ENCODE results near the gene ZBTB7C.
A peak's percentile ranks its signal among the peaks of the same experiment; 100 is the strongest.

Gene ZBTB7C

DNA sequence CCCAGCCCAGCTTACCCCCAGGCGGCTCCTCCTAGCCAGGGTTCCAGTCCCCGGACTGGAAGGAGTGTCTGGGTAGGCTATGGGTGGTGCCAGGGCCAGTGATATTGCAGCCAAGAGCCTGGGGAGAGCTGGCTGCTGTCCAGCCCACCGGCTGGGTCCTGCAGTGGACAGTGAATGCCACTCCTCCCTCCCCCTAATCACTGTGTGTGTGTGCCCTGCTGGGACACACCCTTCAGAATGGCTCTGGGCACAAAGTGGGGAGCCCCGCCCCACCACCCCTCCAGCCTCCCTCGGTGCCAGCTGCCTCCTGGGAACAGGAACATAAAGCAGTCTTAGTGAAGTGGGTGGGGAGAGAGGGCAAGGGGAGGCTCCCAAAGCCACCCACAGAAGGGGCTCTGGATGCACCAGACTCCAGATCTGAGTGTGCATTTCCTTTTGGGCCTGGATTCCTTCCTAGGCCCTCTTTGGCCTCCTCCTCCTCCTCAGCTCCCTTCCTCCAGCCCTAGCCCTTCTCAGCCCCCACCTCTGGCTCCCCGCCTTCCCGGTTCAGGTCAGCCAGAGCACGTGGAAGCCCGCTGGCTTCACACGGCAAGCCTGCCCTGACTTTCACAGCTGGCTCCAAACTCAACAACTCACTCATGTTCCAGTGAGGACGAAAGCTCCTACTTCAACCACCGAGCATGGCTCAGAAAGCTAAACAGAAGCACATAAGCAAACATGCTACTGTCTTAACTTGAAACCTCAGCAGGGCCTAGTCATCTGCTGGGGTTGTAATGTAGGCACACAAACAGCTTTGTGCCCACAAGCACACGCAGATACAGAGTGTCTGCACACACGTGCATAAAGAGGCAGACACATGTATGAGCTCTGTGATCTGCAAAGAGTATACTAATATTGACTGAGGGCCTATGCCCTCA is 269.5 kb downstream of the ZBTB7C start:
- Histone ChIP-seq H3K27me3 (ENCODE audit: insufficient read depth, low read length) (peaks cover 65% of the 10 kb centered on the region), H3K4me3 (ENCODE audit: low read length) (no peak overlapping the region), H3K4me1 (ENCODE audit: insufficient read depth, low read length) (no peaks in the 10 kb centered on the region), H3K9me3 (ENCODE audit: low read length) (no peaks in the 10 kb centered on the region), H2AFZ (ENCODE audit: low read depth, low read length) (no peak overlapping the region), H3K36me3 (ENCODE audit: insufficient read depth, low read length) (no peaks in the 10 kb centered on the region)

DNA sequence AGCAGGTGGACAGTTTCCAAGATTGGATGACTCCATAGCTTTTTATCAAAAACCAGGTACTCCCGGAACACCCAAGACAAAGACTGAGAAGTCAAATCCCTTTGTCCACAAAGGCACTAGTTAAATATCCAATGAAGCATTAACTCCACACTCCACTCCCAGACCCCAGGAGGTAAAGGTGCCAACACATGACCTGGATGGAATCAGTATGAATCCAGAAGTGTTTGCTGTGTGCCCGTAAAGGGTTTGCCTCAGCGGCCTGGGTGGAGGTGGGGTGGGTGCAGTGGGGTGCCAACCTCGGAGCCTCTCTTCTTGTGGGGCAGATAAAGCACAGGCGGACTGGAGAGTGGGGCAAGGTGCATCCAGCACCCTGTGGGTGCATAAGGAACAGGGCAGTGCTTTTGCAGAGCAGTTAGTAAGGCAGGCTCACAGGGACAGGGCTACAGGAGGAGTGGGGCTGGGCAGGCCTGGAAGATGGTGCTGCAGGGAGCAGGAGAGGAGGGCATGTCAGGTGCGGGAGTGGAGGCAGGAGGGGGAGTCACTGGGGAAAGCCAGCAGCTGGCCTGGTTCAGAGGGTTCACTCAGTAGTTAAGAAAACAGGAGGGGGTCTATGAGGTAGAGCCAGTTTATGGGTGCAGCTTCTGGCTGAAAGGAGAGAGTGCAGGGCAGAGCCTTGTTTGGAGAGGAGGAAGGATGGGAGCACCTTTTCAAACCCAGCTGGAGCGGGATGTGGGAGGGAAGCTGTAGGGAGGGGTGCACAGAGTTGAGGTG is 270.3 kb downstream of the ZBTB7C start:
- H3K36me3 ChIP-seq (ENCODE audit: insufficient read depth, low read length): no peaks in the 10 kb centered on the region
- no peaks in the 10 kb centered on the region for H3K9me3 ChIP-seq (ENCODE audit: low read length)
- no peaks in the 10 kb centered on the region for H3K4me1 ChIP-seq (ENCODE audit: insufficient read depth, low read length)
- no peak overlapping the region for H2AFZ ChIP-seq (ENCODE audit: low read depth, low read length)
- no peak overlapping the region for H3K4me3 ChIP-seq (ENCODE audit: low read length)
- peaks cover 72% of the 10 kb centered on the region for H3K27me3 ChIP-seq (ENCODE audit: insufficient read depth, low read length)

DNA sequence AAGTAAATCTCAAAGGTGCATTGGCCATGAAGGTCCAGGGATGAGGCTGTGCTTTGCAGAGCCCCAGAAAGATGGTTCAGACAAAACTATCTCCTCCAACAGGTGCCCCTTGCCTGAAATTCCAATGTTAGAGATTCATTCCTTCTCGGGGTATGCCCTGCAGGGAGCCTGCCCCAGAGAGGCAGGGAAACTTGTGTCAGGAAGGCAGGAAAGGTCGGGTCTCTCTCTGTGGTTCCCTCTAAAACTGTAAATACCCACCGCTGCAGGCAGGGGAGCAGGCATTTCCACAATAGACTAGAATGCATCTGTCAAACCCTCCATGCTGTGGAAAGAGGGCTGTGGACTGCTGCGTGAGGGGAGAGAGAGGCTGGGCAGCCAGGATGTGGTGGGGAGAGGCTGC is 271.0 kb downstream of the ZBTB7C start:
- Histone ChIP-seq H3K9me3 (ENCODE audit: low read length) (no peaks in the 10 kb centered on the region), H3K36me3 (ENCODE audit: insufficient read depth, low read length) (no peaks in the 10 kb centered on the region), H3K4me3 (ENCODE audit: low read length) (no peak overlapping the region), H2AFZ (ENCODE audit: low read depth, low read length) (no peak overlapping the region), H3K4me1 (ENCODE audit: insufficient read depth, low read length) (no peaks in the 10 kb centered on the region), H3K27me3 (ENCODE audit: insufficient read depth, low read length) (peaks cover 74% of the 10 kb centered on the region)

DNA sequence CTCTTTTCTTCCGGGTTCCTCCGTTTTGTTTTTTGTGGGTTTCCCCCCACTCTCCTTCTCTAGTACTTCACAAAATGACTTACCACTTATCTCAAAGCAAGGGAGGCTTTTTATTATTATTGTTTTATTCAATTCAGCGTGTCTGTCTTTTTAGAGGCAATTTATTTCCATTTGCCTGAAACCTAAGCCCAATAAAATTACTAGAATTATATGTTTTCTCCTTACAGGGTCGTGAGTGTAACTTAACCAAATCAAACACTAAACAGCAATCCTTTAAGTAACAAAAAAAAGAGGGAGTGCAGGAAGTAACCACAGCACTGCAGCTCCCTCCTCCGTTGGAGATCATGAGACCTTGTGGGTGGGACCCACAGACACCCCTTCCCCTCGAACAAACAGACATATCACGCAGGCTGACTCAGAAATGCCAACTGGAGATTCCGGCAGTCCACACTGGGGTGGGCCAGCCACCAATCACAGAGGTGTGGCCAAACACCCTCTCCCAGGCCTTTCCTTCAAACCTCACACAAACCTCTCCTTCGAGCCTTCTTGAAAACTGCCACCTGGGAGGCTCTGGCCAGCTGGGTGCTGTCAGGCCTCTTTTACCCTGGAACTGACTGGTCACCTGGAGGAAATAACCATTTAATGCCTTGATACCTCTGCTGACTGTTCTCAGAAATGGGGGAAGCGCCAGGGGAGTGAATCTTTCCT is 271.7 kb downstream of the ZBTB7C start:
- no peak overlapping the region for H2AFZ ChIP-seq (ENCODE audit: low read depth, low read length)
- no peaks in the 10 kb centered on the region for H3K9me3 ChIP-seq (ENCODE audit: low read length)
- no peak overlapping the region for H3K4me3 ChIP-seq (ENCODE audit: low read length)
- no peaks in the 10 kb centered on the region for H3K36me3 ChIP-seq (ENCODE audit: insufficient read depth, low read length)
- no peaks in the 10 kb centered on the region for H3K4me1 ChIP-seq (ENCODE audit: insufficient read depth, low read length)
- H3K27me3 ChIP-seq (ENCODE audit: insufficient read depth, low read length): peaks cover 78% of the 10 kb centered on the region

DNA sequence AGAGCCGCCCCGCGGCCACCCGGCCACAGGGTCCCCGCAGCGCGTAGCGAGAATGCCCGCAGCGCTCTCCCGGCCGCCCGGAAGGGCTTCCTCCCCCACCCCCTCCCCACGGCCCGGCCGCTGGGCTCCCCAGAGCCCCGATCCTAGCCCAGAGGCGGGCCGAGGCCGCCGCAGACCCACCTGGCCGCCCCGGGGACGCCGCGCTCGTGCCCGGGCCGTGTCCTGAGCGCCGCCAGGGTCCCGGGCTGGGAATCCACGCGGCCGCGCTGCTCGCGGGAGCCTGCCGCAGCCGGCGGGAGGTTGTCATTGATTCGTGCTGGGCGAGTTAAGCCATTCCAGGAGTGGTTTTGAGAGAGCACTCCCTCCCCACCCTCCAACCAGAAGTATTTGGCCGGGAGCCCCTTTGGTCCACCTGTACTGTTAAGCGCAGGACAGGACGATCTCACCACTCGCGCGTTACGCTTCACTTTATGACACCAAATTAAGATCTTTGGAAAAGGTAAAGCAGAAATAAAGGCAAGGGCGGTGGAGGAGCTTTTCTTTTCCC is 272.3 kb downstream of the ZBTB7C start:
- Histone ChIP-seq H3K4me1 (ENCODE audit: insufficient read depth, low read length) (no peaks in the 10 kb centered on the region), H3K27me3 (ENCODE audit: insufficient read depth, low read length) (peaks cover 78% of the 10 kb centered on the region), H2AFZ (ENCODE audit: low read depth, low read length) (peak overlapping the region; percentile 52), H3K9me3 (ENCODE audit: low read length) (no peaks in the 10 kb centered on the region), H3K36me3 (ENCODE audit: insufficient read depth, low read length) (no peaks in the 10 kb centered on the region), H3K4me3 (ENCODE audit: low read length) (peak overlapping the region; percentile 8)

DNA sequence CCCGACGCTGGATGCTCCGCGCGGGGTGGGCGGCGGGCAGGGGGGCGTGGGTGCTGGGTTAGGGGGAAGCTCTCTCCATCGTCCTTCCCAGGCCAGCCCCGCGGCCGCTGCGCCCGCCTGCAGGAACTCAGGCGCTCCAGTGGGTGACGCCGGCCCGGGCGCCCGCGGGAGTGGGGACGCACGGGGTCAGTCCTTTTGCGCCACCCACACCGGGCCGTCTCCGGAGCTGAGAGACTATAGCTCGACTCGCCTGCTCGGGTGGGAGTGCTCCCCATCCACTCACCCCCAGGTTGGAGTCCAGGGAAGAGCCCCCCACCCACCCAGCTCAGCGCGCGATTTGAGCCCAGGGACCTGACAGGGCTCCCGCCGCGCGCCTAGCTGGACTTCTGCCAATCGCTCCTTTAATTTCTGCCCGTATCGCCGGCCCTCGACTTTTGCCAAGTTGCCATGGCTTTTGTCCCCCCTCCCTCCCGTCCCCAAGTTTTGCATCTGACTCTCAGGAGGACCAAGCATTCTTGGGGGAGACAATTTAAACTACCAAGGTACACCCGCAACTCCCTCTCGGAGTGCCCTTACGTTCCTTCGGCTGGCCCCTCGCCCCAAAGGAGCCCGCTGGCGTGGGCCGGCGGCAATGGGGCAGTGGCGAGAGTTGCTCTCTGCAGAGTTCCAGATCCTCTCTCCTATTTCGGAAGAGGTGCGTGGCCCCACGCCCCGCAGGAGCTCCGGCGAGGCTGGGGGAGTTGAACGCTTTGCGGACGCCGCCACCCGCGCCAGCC is 272.9 kb downstream of the ZBTB7C start:
- peaks cover 72% of the 10 kb centered on the region for H3K27me3 ChIP-seq (ENCODE audit: insufficient read depth, low read length)

DNA sequence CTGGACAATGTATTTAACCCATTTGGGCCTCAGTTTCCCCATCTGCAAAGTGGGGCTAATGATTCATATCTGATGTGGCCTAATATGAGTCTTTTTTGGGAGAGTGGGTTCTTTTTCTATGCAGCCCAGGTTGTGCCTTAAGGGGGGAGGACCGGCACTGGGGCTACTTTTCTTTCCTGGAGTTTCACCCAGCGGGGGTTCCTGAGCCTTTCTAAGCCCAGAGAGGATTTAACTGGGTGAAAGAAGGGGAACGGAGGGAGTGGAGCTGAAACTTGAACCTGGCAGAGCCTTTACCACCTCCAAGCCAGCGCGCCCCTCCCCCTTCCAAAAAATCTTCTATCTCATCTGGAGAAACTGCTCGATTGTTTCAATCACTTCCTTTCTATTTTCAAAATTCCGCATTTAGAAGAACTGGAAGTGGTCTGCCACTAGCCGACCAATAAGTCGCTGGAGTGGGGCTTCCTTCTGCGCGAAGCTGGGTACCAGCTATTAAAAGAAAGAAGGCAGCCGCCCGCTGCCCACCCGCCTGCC is 273.7 kb downstream of the ZBTB7C start:
- no peak overlapping the region for H3K4me3 ChIP-seq (ENCODE audit: low read length)
- H2AFZ ChIP-seq (ENCODE audit: low read depth, low read length): no peak overlapping the region
- no peaks in the 10 kb centered on the region for H3K36me3 ChIP-seq (ENCODE audit: insufficient read depth, low read length)
- H3K27me3 ChIP-seq (ENCODE audit: insufficient read depth, low read length): peaks cover 66% of the 10 kb centered on the region
- no peaks in the 10 kb centered on the region for H3K4me1 ChIP-seq (ENCODE audit: insufficient read depth, low read length)
- H3K9me3 ChIP-seq (ENCODE audit: low read length): no peaks in the 10 kb centered on the region

More for the DNA sequence above, 272.9 kb downstream of the ZBTB7C start:
- H3K4me1 ChIP-seq (ENCODE audit: insufficient read depth, low read length): no peaks in the 10 kb centered on the region
- H3K4me3 ChIP-seq (ENCODE audit: low read length): peak overlapping the region; percentile 8
- H3K9me3 ChIP-seq (ENCODE audit: low read length): no peaks in the 10 kb centered on the region
- H2AFZ ChIP-seq (ENCODE audit: low read depth, low read length): peak overlapping the region; percentile 52
- no peaks in the 10 kb centered on the region for H3K36me3 ChIP-seq (ENCODE audit: insufficient read depth, low read length)

DNA sequence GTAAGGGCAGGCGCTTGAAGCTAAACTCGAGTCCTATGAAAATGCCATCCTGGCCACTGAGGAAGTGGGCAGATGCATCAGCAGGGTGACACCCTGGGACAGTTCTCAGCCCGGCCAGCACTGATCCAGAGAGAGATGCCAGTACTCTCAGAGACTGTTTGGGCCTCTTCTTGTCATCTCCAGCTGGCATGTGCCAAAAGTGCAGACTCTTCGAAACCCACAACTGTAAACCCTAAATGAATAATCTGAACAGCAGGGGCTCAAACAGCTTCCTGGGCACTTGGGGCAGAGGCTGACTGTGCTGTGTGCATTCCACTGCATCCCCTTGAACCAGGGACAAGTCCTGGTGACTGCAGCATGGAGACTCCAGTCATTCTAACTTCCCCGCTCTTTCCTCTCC is 274.6 kb downstream of the ZBTB7C start:
- no peaks in the 10 kb centered on the region for H3K4me1 ChIP-seq (ENCODE audit: insufficient read depth, low read length)
- peaks cover 66% of the 10 kb centered on the region for H3K27me3 ChIP-seq (ENCODE audit: insufficient read depth, low read length)
- H3K36me3 ChIP-seq (ENCODE audit: insufficient read depth, low read length): no peaks in the 10 kb centered on the region
- H3K9me3 ChIP-seq (ENCODE audit: low read length): no peaks in the 10 kb centered on the region
- no peak overlapping the region for H3K4me3 ChIP-seq (ENCODE audit: low read length)
- no peak overlapping the region for H2AFZ ChIP-seq (ENCODE audit: low read depth, low read length)

DNA sequence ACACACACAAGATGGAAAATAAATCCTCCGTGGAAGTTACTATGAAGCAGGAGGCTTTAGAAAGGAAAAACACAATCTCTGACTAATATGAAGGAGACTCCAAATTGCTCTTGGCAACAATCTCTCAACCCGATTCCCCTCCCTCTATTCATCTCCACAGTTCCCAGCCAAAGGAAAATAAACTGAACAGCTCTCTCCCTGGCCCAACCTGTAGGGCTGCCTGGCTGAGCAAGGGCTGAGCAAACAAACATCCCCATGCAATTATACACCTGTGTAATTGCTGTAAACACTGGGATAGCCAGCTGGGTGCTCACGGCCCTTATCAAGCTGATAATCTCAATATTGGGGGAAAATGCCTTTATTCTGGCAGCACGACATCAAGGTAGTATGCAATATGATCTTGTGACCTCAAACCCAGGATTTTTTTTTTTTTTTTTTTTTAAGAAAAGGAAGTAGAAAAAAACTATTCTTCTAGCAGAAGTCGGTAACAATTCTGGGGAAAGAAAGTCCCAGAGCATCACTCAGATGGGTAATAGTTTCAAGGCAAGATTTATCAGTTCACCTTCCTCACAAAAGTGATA is 275.4 kb downstream of the ZBTB7C start:
- Histone ChIP-seq H3K36me3 (ENCODE audit: insufficient read depth, low read length) (no peaks in the 10 kb centered on the region), H3K9me3 (ENCODE audit: low read length) (no peaks in the 10 kb centered on the region), H3K4me3 (ENCODE audit: low read length) (no peak overlapping the region), H3K27me3 (ENCODE audit: insufficient read depth, low read length) (peaks cover 59% of the 10 kb centered on the region), H2AFZ (ENCODE audit: low read depth, low read length) (no peak overlapping the region), H3K4me1 (ENCODE audit: insufficient read depth, low read length) (no peaks in the 10 kb centered on the region)

DNA sequence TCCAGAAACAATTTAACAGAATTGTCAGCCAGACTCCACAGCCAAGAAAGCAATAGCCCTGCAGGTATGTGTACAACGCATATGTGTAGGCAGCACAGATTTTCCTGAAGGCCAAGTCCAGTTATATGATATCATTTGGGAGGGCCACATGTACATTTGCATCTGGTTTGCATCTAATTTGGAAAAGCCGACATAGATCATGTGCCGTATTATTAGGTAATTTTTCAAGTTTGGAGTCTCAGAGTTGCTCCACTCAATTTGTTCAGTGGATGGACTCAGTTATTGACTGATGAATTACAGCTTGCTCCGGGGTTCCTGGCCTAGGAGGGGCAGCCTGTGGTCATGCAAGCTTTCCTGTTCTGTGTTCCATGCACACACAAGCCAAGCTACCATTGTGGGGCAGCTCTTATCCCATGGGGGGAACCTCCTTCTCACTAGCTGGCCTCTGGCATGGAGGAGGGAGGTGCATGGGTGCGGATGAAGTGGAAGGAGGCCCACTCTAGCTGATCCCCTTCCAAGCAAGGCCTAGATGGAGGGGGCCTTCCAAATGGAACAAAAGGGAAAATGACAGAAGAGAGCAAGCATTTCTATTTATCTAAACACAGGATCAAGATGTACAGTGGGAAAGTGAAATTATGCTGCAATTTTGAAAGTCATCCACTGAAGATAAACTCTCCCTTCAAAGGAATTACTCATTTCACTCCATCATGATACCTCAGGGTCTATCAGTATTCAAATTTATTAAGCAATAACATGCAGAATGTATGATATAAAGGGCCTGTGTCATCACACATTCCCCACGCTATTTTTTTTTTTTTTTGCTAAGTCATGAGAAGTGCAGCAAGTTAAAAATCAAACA is 276.2 kb downstream of the ZBTB7C start:
- Histone ChIP-seq H3K4me3 (ENCODE audit: low read length) (no peak overlapping the region), H3K27me3 (ENCODE audit: insufficient read depth, low read length) (peaks cover 51% of the 10 kb centered on the region), H2AFZ (ENCODE audit: low read depth, low read length) (no peak overlapping the region), H3K36me3 (ENCODE audit: insufficient read depth, low read length) (no peaks in the 10 kb centered on the region), H3K9me3 (ENCODE audit: low read length) (no peaks in the 10 kb centered on the region), H3K4me1 (ENCODE audit: insufficient read depth, low read length) (no peaks in the 10 kb centered on the region)

DNA sequence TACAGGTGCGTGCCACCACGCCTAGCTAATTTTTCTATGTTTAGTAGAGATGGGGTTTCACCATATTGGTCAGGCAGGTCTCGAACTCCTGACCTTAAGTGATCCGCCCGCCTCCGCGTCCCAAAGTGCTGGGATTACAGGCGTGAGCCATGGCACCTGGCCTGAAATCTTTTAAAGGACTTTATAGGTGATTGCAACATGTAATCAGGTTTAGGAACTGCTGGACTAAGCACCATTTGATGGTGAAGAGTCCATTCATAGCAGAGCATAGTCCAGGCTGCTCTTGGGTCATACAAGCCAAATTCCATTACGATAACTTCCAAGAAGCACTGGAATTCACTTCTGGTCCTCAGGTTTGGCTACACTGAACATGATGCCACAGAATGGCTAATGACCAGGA is 278.1 kb downstream of the ZBTB7C start:
- Histone ChIP-seq H3K36me3 (ENCODE audit: insufficient read depth, low read length) (no peaks in the 10 kb centered on the region), H3K9me3 (ENCODE audit: low read length) (no peaks in the 10 kb centered on the region), H3K4me3 (ENCODE audit: low read length) (no peak overlapping the region), H3K4me1 (ENCODE audit: insufficient read depth, low read length) (no peaks in the 10 kb centered on the region), H3K27me3 (ENCODE audit: insufficient read depth, low read length) (peaks cover 33% of the 10 kb centered on the region), H2AFZ (ENCODE audit: low read depth, low read length) (no peak overlapping the region)
